ENCODE data around the gene CBX3. TPM values are rescaled to one million over a fixed set of nuclear protein-coding genes. Genes with fewer than 3 reads are reported as not detected.

CBX3 gene
- total and polyA plus RNA-seq, 10 of the 15 experiments (the other 5 are each of a cell fraction or from before 2014, with no cell fraction given): 153 to 307 (median 225) TPM

GRCh38 chr7:26202019-26202990 lies 760 bp downstream of the CBX3 start (continued):
- TF ChIP-seq RB1 (IDR thresholded peaks at IDR 0.05; ENCODE audit: borderline replicate concordance): no peak
- peak; percentile 83 for TF ChIP-seq MYC (IDR thresholded peaks at IDR 0.05; ENCODE audit: insufficient read depth, insufficient read length, insufficient replicate concordance, low read length, severe bottlenecking)
- no peak for TF ChIP-seq ZBTB40 (IDR thresholded peaks at IDR 0.05; ENCODE audit: borderline replicate concordance)
- no peak for TF ChIP-seq ZNF217 (IDR thresholded peaks at IDR 0.05)
- TF ChIP-seq SIX5 (IDR thresholded peaks at IDR 0.05; ENCODE audit: low read depth, low read length, severe bottlenecking): no peak
- TF ChIP-seq MXI1 (IDR thresholded peaks at IDR 0.05; ENCODE audit: low read depth, low read length): peak; percentile 5; the same call in 1 of the 2 replicates
- TF ChIP-seq FOXM1 (IDR thresholded peaks at IDR 0.05; ENCODE audit: low read depth, low read length): no peak
- no peak for TF ChIP-seq CEBPB (IDR thresholded peaks at IDR 0.05; ENCODE audit: borderline replicate concordance in 1 of 2, low read depth in 2 of 2, low read length in 2 of 2)
- TF ChIP-seq CHD2 (IDR thresholded peaks at IDR 0.05; ENCODE audit: borderline replicate concordance, low read depth, low read length): no peak

Measured in GM12878 (cell line).